Measurements from ENCODE around the gene RUNX2. TPM values are rescaled to one million over a fixed set of nuclear protein-coding genes. Genes with fewer than 3 reads are reported as not detected.
A peak's percentile ranks its signal among the peaks of the same experiment; 100 is the strongest.

Gene RUNX2
- total and polyA plus RNA-seq, 10 of the 15 experiments (the other 5 are each of a cell fraction or from before 2014, with no cell fraction given) = 0.01 to 0.77 (median 0.15) TPM; not detected in 3

DNA sequence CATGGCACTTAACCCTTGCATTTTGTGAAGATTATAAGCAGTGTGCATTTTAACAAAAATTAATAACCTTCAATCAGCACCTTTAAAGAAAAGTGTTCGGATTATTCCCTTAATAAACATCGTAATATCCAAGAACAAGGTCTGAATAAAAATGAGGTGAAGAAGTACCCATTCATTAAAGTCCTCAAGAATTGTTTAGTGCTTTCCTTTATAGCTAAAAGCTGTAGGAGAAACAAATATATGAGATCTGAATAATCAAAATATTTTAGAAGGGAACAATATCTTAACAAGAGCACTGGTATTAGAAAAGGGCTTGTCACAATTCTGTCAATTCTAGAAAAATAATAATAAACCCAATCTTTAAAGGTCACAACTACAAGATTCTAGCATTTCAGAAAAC lies 217.3 kb downstream of the RUNX2 start (continued):
- TF ChIP-seq CEBPB (IDR thresholded peaks at IDR 0.05; ENCODE audit: borderline replicate concordance in 1 of 2, low read depth in 2 of 2, low read length in 2 of 2) = no peak
- no peak for TF ChIP-seq CREB1 (IDR thresholded peaks at IDR 0.05; ENCODE audit: low read depth)
- TF ChIP-seq SUZ12 (IDR thresholded peaks at IDR 0.05; ENCODE audit: unreplicated experiment) = no peak
- TF ChIP-seq ZNF24 (IDR thresholded peaks at IDR 0.05) = no peak
- no peak for TF ChIP-seq LARP7 (IDR thresholded peaks at IDR 0.05)
- no peak for TF ChIP-seq MEF2B (IDR thresholded peaks at IDR 0.05; ENCODE audit: partially characterized antibody, poor library complexity, severe bottlenecking)

GRCh38 chr6:45548657-45549515 lies 220.8 kb downstream of the RUNX2 start:
- H3K4me2 ChIP-seq (ENCODE audit: control insufficient read depth, insufficient read depth) = no peak overlapping the region
- H3K9ac ChIP-seq (ENCODE audit: control insufficient read depth, insufficient read depth, low read length) = no peak overlapping the region
- no peak overlapping the region for H3K4me3 ChIP-seq
- FAIRE-seq = no peak
- no peaks in the 10 kb centered on the region; the same call in 2 of the 3 replicates for H3K9me3 ChIP-seq (replicated peaks; ENCODE audit: control insufficient read depth, insufficient read depth, low read length)
- peak; percentile 75 for DNase-seq (ENCODE audit: low read depth, low spot score)
- H3K79me2 ChIP-seq (ENCODE audit: control insufficient read depth, insufficient read depth, low read length) = no peaks in the 10 kb centered on the region
- ChIA-PET RAD21 (ENCODE audit: unreplicated experiment) (no interaction called here), SMC1A (ENCODE audit: uncharacterized antibody, unreplicated experiment) (interaction anchor here (0.5 to 0.9 kb wide), 3 partner anchors 20 to 165 kb away, joined by 3 read pairs; no protein-coding TSS in a partner anchor), CTCF (no interaction called here), POLR2A (no interaction called here)
- in situ Hi-C loops (cut with MboI) = no loop called here
- H3K27me3 ChIP-seq (replicated peaks in 1 of 2; ENCODE audit: control insufficient read depth in 2 of 2, insufficient read depth in 2 of 2, low read length in 1 of 2) = peaks cover 0 to 2% of the 10 kb centered on the region in 2 experiments; a peak in 1 of 4 replicates
- intact Hi-C loops (cut with micrococcal nuclease; ENCODE audit: unreplicated experiment) = loop anchor here (1.0 kb wide), 1 partner anchor 161 kb away; no protein-coding TSS in a partner anchor
- H3K36me3 ChIP-seq (ENCODE audit: control insufficient read depth in 2 of 2, insufficient read depth in 2 of 2, low read length in 1 of 2) = no peaks in the 10 kb centered on the region
- peak; percentile 98 for ATAC-seq
- 22% methylated on average over 7 of the region's 7 CpGs for WGBS (ENCODE audit: insufficient coverage, insufficient replicate concordance, low lambda C conversion rate, missing lambda C conversion rate)
- BruUV-seq (replicated peaks) = no TSS peak
- H4K20me1 ChIP-seq (ENCODE audit: control insufficient read depth, insufficient read depth) = no peaks in the 10 kb centered on the region
- no peak overlapping the region for H3K27ac ChIP-seq (ENCODE audit: control insufficient read depth, insufficient read depth)
- no peaks in the 10 kb centered on the region for H3K4me1 ChIP-seq (ENCODE audit: control insufficient read depth, insufficient read depth, low read length)
- no peak overlapping the region for H2AFZ ChIP-seq (ENCODE audit: control insufficient read depth, low read depth, low read length)
- TF ChIP-seq DPF2 (IDR thresholded peaks at IDR 0.05) (0 out of 2 replicates have a peak, but pooled peaks have one; percentile 40), MEF2B (IDR thresholded peaks at IDR 0.05; ENCODE audit: partially characterized antibody, poor library complexity, severe bottlenecking) (peak; percentile 88), IKZF2 (IDR thresholded peaks at IDR 0.05) (peak in 1 of 2 experiments; percentile 64; a peak in 2 of 4 replicates), IRF4 (IDR thresholded peaks at IDR 0.05; ENCODE audit: low read depth, low read length) (peak; percentile 11; the same call in 1 of the 2 replicates), MLLT1 (IDR thresholded peaks at IDR 0.05) (0 out of 2 replicates have a peak, but pooled peaks have one; percentile 38), ATF2 (IDR thresholded peaks at IDR 0.05; ENCODE audit: low read length) (peak; percentile 65), IKZF1 (conservative IDR thresholded peaks at IDR 0.05) (peak; percentile 52), RUNX3 (IDR thresholded peaks at IDR 0.05; ENCODE audit: low read length) (peak; percentile 67), ATF7 (IDR thresholded peaks at IDR 0.05; ENCODE audit: low read depth) (peak; percentile 96), POU2F2 (IDR thresholded peaks at IDR 0.05; ENCODE audit: borderline replicate concordance, low read depth, low read length) (peak; percentile 97; the same call in 2 of the 3 replicates)
- TF ChIP-seq, protein P1, sequence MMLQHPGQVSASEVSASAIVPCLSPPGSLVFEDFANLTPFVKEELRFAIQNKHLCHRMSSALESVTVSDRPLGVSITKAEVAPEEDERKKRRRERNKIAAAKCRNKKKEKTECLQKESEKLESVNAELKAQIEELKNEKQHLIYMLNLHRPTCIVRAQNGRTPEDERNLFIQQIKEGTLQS (IDR thresholded peaks at IDR 0.05; ENCODE audit: borderline replicate concordance, extremely low read depth, low read depth, low read length) = no peak
- TF ChIP-seq, protein P2, sequence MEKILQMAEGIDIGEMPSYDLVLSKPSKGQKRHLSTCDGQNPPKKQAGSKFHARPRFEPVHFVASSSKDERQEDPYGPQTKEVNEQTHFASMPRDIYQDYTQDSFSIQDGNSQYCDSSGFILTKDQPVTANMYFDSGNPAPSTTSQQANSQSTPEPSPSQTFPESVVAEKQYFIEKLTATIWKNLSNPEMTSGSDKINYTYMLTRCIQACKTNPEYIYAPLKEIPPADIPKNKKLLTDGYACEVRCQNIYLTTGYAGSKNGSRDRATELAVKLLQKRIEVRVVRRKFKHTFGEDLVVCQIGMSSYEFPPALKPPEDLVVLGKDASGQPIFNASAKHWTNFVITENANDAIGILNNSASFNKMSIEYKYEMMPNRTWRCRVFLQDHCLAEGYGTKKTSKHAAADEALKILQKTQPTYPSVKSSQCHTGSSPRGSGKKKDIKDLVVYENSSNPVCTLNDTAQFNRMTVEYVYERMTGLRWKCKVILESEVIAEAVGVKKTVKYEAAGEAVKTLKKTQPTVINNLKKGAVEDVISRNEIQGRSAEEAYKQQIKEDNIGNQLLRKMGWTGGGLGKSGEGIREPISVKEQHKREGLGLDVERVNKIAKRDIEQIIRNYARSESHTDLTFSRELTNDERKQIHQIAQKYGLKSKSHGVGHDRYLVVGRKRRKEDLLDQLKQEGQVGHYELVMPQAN (conservative IDR thresholded peaks at IDR 0.05) = no peak
